Measurements from ENCODE around the gene RPS6KA5. TPM values are rescaled to one million over a fixed set of nuclear protein-coding genes. Genes with fewer than 3 reads are reported as not detected.
"Not testable (repeated sequence)": the region's sequence is repeated elsewhere in the genome, so short reads cannot be mapped to it uniquely, and the experiment has no call there.

RPS6KA5 gene
- total RNA-seq, 1 donor from 2014 or later = 16.6 TPM

GRCh38 chr14:90839024-90839888, 221.2 kb downstream of the RPS6KA5 start:
- Mint-ChIP-seq H3K36me3 (ENCODE audit: low read depth) (no peaks in the 10 kb centered on the region), H3K27me3 (ENCODE audit: insufficient read depth) (peaks cover 6% of the 10 kb centered on the region), H3K4me1 (ENCODE audit: low read depth) (peaks cover 14% of the 10 kb centered on the region), H3K9me3 (no peaks in the 10 kb centered on the region), H3K27ac (no peak overlapping the region), H3K4me3 (no peak overlapping the region)
- DNase-seq (ENCODE audit: low spot score) = no peak
- intact Hi-C loops (cut with micrococcal nuclease) = no loop called here

DNA sequence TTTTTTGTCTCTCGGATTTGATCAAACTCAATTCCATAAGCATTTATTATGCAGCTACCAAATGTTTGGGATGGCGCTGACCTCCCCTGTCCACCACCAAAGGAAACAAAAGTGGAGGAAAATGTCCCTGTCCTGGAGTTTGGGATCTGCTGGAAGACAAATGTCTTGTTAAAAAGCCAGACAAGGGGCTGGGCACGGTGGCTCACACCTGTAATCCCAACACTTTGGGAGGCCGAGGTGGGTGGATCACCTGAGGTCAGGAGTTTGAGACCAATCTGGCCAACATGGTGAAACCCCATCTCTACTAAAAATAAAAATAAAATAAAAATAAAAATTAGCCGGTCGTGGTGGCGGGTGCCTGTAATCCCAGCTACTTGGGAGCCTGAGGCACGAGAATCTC, 221.9 kb downstream of the RPS6KA5 start:
- DNase-seq (ENCODE audit: low spot score); H3K9me3 Mint-ChIP-seq; H3K36me3 Mint-ChIP-seq (ENCODE audit: low read depth); H3K27me3 Mint-ChIP-seq (ENCODE audit: insufficient read depth); H3K27ac Mint-ChIP-seq; H3K4me3 Mint-ChIP-seq; intact Hi-C loops (cut with micrococcal nuclease): not testable (repeated sequence)
- H3K4me1 Mint-ChIP-seq (ENCODE audit: low read depth) = peaks cover 14% of the 10 kb centered on the region

- Mint-ChIP-seq H3K9me3 (no peaks in the 10 kb centered on the region), H3K4me1 (ENCODE audit: low read depth) (peaks cover 14% of the 10 kb centered on the region)
Measured at GRCh38 chr14:90837355-90837754, 223.1 kb downstream of the RPS6KA5 start.

GRCh38 chr14:90836692-90837063, 223.8 kb downstream of the RPS6KA5 start:
- Mint-ChIP-seq H3K4me1 (ENCODE audit: low read depth) (peaks cover 14% of the 10 kb centered on the region), H3K27ac (peak overlapping the region; percentile 9), H3K9me3 (no peaks in the 10 kb centered on the region), H3K4me3 (peak overlapping the region; percentile 37), H3K36me3 (ENCODE audit: low read depth) (no peaks in the 10 kb centered on the region), H3K27me3 (ENCODE audit: insufficient read depth) (peaks cover 6% of the 10 kb centered on the region)
- no peak for DNase-seq (ENCODE audit: low spot score)
- intact Hi-C loops (cut with micrococcal nuclease) = no loop called here

More at GRCh38 chr14:90837355-90837754, 223.1 kb downstream of the RPS6KA5 start:
- H3K36me3 Mint-ChIP-seq (ENCODE audit: low read depth) = no peaks in the 10 kb centered on the region
- intact Hi-C loops (cut with micrococcal nuclease) = no loop called here
- no peak for DNase-seq (ENCODE audit: low spot score)
- H3K27me3 Mint-ChIP-seq (ENCODE audit: insufficient read depth) = peaks cover 6% of the 10 kb centered on the region
- no peak overlapping the region for H3K4me3 Mint-ChIP-seq
- no peak overlapping the region for H3K27ac Mint-ChIP-seq

- Mint-ChIP-seq H3K36me3 (ENCODE audit: low read depth) (no peaks in the 10 kb centered on the region), H3K4me3 (no peak overlapping the region), H3K9me3 (no peaks in the 10 kb centered on the region), H3K27me3 (ENCODE audit: insufficient read depth) (peaks cover 6% of the 10 kb centered on the region), H3K4me1 (ENCODE audit: low read depth) (peaks cover 42% of the 10 kb centered on the region), H3K27ac (no peak overlapping the region)
- intact Hi-C loops (cut with micrococcal nuclease) = no loop called here
- DNase-seq (ENCODE audit: low spot score) = no peak
Measured at GRCh38 chr14:90831821-90832220, 228.6 kb downstream of the RPS6KA5 start.

DNA sequence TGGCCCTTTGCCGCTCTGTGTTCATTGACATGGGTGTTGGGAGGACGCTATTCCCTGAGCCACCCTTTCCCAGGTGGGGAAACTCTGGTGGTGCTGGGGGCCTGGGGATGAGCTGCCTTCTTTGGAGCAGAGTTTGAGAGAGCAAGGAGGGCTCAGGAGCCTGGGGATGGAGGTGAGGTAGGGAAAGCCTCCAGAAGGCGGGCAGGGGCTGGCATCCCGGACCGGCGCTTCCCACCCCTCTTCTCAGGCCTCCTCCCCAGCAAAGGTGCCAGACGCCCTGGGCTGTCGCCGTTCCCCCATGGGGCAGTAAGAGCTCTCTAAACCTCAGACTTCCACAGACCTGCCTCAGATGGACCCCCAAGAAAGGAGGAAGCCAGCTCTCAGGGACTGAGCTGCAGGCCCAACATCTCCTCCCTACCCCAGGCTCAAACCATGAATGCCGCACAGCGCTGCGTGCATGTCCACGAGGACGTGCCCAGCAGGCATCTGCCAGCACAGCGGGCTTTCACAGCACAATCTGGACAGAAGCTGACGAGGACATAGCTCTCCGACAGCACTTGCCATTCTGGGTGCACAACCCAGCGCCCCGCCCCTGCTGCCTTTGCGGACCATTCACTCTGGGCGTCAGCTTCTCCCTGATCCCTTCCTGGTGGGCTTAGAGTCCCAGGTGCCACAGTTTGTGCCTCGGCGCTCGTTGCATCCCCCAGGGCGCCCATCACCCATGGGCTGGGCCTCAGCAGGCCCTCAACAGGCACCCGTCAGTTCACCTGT, 229.3 kb downstream of the RPS6KA5 start:
- no peak overlapping the region for H3K27ac Mint-ChIP-seq
- H3K9me3 Mint-ChIP-seq = no peaks in the 10 kb centered on the region
- DNase-seq (ENCODE audit: low spot score) = no peak
- intact Hi-C loops (cut with micrococcal nuclease) = no loop called here
- H3K4me1 Mint-ChIP-seq (ENCODE audit: low read depth) = peaks cover 36% of the 10 kb centered on the region
- H3K27me3 Mint-ChIP-seq (ENCODE audit: insufficient read depth) = peaks cover 3% of the 10 kb centered on the region
- no peak overlapping the region for H3K4me3 Mint-ChIP-seq
- no peaks in the 10 kb centered on the region for H3K36me3 Mint-ChIP-seq (ENCODE audit: low read depth)

DNA sequence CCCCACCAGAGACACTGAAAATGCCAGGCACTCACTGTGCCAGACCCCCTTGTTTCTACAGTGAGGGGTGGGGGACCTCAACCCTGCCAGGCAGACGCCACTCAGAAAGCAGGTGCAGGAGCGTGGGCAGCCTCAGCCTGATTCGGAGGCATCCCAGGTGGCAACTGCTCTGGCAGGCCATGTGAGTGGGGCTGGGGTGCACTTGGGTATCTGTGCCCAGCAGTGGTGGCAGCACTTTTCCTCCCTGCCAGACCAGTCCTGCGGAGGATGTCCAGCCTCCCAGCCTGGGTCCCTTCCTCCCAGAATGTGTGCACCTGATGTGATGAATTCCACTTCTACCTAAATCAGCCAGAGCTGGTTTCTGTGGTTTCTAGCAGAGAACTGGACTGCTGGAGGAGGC, 230.8 kb downstream of the RPS6KA5 start:
- Mint-ChIP-seq H3K9me3 (peaks cover 6% of the 10 kb centered on the region), H3K4me3 (no peak overlapping the region), H3K4me1 (ENCODE audit: low read depth) (peaks cover 28% of the 10 kb centered on the region), H3K36me3 (ENCODE audit: low read depth) (no peaks in the 10 kb centered on the region), H3K27ac (no peak overlapping the region), H3K27me3 (ENCODE audit: insufficient read depth) (peaks cover 3% of the 10 kb centered on the region)
- DNase-seq (ENCODE audit: low spot score) = no peak
- intact Hi-C loops (cut with micrococcal nuclease) = loop anchor here (5.0 to 10.0 kb wide), 5 partner anchors 447 to 2005 kb away; partner anchors contain the start of genes ATXN3, CCDC88C, NRDE2 and TTC8

DNA sequence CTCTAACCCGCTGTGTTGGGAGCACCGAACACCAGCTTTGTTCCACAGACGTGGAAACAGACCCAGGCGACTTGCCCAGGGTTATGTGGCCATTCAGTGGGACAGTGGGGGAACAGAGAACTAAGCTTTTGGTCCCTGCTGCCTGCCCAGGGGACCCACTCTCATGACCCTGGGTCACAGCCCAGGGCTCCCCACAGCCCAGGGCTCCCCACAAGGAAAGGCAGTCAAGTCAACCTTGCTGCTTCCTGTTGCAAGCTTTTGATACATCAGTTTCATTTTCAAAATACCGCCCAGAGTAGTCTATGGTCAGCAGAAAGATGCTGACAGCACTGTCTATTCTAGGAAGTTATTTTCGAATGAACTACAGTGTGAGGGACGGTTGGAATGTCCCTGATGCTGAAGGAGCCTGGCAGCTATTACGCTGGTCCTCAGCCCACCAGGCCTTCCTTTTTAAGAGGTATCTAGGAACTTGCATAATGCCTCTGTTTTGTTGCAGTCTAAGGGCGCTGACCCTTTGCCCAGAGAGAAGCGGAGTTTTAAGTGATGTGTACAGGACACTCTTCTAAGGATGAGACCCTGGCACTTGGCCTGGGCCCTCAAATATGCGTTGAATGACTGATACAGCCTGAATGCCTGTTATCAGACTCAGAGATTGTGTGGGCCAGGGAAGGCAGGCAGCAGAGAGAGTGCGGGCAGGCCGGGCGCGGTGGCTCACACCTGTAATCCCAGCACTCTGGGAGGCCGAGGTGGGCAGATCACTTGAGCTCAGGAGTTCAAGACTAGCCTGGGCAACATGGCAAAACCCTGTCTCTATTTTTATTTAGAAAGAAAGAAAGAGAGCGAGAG, 231.6 kb downstream of the RPS6KA5 start:
- peaks cover 11% of the 10 kb centered on the region for H3K9me3 Mint-ChIP-seq
- intact Hi-C loops (cut with micrococcal nuclease) = loop anchor here (1.0 to 10.0 kb wide), 8 partner anchors 71 to 2004 kb away; partner anchors contain the start of genes ATXN3, CALM1, CCDC88C and NRDE2
- DNase-seq (ENCODE audit: low spot score) = peak; percentile 42
- peak overlapping the region; percentile 76 for H3K4me3 Mint-ChIP-seq
- H3K4me1 Mint-ChIP-seq (ENCODE audit: low read depth) = peaks cover 28% of the 10 kb centered on the region
- peaks cover 5% of the 10 kb centered on the region for H3K27me3 Mint-ChIP-seq (ENCODE audit: insufficient read depth)
- peak overlapping the region; percentile 88 for H3K27ac Mint-ChIP-seq
- H3K36me3 Mint-ChIP-seq (ENCODE audit: low read depth) = peaks cover 3% of the 10 kb centered on the region

- DNase-seq (ENCODE audit: low spot score) = peak; percentile 91
- peaks cover 5% of the 10 kb centered on the region for H3K27me3 Mint-ChIP-seq (ENCODE audit: insufficient read depth)
- peak overlapping the region; percentile 76 for H3K4me3 Mint-ChIP-seq
- peaks cover 28% of the 10 kb centered on the region for H3K4me1 Mint-ChIP-seq (ENCODE audit: low read depth)
- intact Hi-C loops (cut with micrococcal nuclease) = loop anchor here (1.0 to 10.0 kb wide), 8 partner anchors 70 to 2003 kb away; partner anchors contain the start of genes ATXN3, CALM1, CCDC88C and NRDE2
- H3K27ac Mint-ChIP-seq = peak overlapping the region; percentile 88
- peaks cover 3% of the 10 kb centered on the region for H3K36me3 Mint-ChIP-seq (ENCODE audit: low read depth)
- H3K9me3 Mint-ChIP-seq = peaks cover 18% of the 10 kb centered on the region
Measured at GRCh38 chr14:90827919-90828610, 232.4 kb downstream of the RPS6KA5 start.

- intact Hi-C loops (cut with micrococcal nuclease) = loop anchor here (10.0 kb wide), 2 partner anchors 591 to 1999 kb away; partner anchors contain the start of genes CCDC88C and TTC8
- peaks cover 21% of the 10 kb centered on the region for H3K4me1 Mint-ChIP-seq (ENCODE audit: low read depth)
Measured at GRCh38 chr14:90823542-90823941, 236.9 kb downstream of the RPS6KA5 start.

GRCh38 chr14:90820958-90821357, 239.5 kb downstream of the RPS6KA5 start:
- peaks cover 10% of the 10 kb centered on the region for H3K4me1 Mint-ChIP-seq (ENCODE audit: low read depth)
- intact Hi-C loops (cut with micrococcal nuclease) = loop anchor here (10.0 kb wide), 2 partner anchors 594 to 1996 kb away; partner anchors contain the start of genes CCDC88C and TTC8
- peaks cover 3% of the 10 kb centered on the region for H3K36me3 Mint-ChIP-seq (ENCODE audit: low read depth)
- H3K4me3 Mint-ChIP-seq = no peak overlapping the region
- peak; percentile 51 for DNase-seq (ENCODE audit: low spot score)
- peaks cover 23% of the 10 kb centered on the region for H3K9me3 Mint-ChIP-seq
- peaks cover 22% of the 10 kb centered on the region for H3K27me3 Mint-ChIP-seq (ENCODE audit: insufficient read depth)
- H3K27ac Mint-ChIP-seq = no peak overlapping the region

More at GRCh38 chr14:90823542-90823941, 236.9 kb downstream of the RPS6KA5 start:
- not testable (repeated sequence) for H3K36me3 Mint-ChIP-seq (ENCODE audit: low read depth); H3K27me3 Mint-ChIP-seq (ENCODE audit: insufficient read depth); H3K27ac Mint-ChIP-seq; H3K4me3 Mint-ChIP-seq; DNase-seq (ENCODE audit: low spot score)
- H3K9me3 Mint-ChIP-seq = peaks cover 23% of the 10 kb centered on the region

All from activated T-helper 1 cell treated with anti-CD3 and anti-CD28 coated beads, Interleukin-12 subunit alpha, Interleukin-12 subunit beta, Interleukin-2, Interleukin-4 antibody, amounts not matched to agents 30 ng/mL and 10 ng/mL and 1 ng/mL, durations not matched to agents 14 hours and 24 hours and 36 hours (primary cell).